DND-41 (cell line): ENCODE results near the gene C1orf21.

Experiments
- CTCF ChIP-seq: IDR thresholded peaks from 2 replicates; pipeline ENCODE4 v1.5.1; 2012; ENCODE audit warnings: borderline replicate concordance, low read length, moderate library complexity, mild to moderate bottlenecking; ENCODE audit not compliant: poor library complexity, severe bottlenecking; ENCODE audit errors: extremely low read depth
- EZH2 ChIP-seq: IDR thresholded peaks from 3 replicates; pipeline ENCODE4 v1.6.1; 2012; ENCODE audit warnings: borderline replicate concordance, low read depth, mild to moderate bottlenecking, moderate library complexity, low read length, inconsistent platforms; ENCODE audit not compliant: severe bottlenecking

DNA sequence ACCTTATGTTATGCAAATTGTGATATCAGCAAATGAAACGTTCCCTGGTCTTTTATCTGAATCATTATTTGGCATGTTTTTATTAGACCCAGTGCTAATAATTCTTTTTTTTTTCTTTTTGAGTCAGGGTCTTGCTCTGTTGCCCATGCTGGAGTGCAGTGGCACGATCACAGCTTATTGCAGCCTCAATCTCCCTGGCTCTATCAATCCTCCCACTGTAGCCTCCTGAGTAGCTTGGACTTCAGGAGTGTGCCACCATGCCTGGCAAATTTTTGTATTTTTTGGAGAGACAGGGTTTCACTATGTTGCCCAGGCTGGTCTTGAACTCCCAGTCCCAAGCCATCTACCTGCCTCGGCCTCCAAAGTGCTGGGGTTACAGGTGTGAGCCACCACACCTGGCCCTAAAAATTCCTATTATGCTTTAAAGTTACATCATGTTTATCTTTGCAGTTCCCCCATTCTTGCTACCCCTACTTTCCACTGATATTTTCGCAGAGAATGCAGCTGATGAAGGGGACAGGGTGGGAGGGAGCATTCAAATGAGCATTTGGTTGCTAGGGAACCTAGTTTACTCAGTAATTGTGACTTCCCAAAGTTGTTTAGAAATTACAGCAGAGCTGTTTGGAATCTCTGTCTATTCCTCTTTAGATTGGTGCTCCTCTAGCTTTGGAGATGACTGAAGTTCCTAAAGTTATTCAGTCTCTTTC is 18.4 kb downstream of the C1orf21 start:
- TF ChIP-seq CTCF (no peak), EZH2 (no peak)
